GM19238 (cell line): ENCODE results near the gene WNT5A.
"Not testable (repeated sequence)": the region's sequence is repeated elsewhere in the genome, so short reads cannot be mapped to it uniquely, and the experiment has no call there.

ENCODE experiments used
- DNase-seq: peaks from one replicate; pipeline ENCODE4 v3.0.0; 2011; ENCODE audit warnings: low spot score; ENCODE audit not compliant: insufficient read length

The WNT5A gene

GRCh38 chr3:55507808-55508207 is 20.7 kb upstream of the WNT5A start:
- no peak for DNase-seq

- no peak for DNase-seq
Measured at GRCh38 chr3:55505776-55506175, 18.7 kb upstream of the WNT5A start.

- not testable (repeated sequence) for DNase-seq
Measured at GRCh38 chr3:55505102-55505501, 18.0 kb upstream of the WNT5A start.

GRCh38 chr3:55501905-55502304 is 14.8 kb upstream of the WNT5A start:
- DNase-seq, result no peak

GRCh38 chr3:55500555-55501330 is 13.6 kb upstream of the WNT5A start:
- no peak for DNase-seq

GRCh38 chr3:55498520-55498919 is 11.4 kb upstream of the WNT5A start:
- DNase-seq, result no peak

GRCh38 chr3:55497250-55497649 is 10.1 kb upstream of the WNT5A start:
- no peak for DNase-seq

GRCh38 chr3:55494976-55495375 is 7.9 kb upstream of the WNT5A start:
- DNase-seq, result no peak

GRCh38 chr3:55492976-55493375 is 5.9 kb upstream of the WNT5A start:
- DNase-seq, result no peak

- no peak for DNase-seq
Measured at GRCh38 chr3:55491296-55491816, 4.2 kb upstream of the WNT5A start.

- DNase-seq, result no peak
Measured at GRCh38 chr3:55490276-55490913, 3.3 kb upstream of the WNT5A start.

- DNase-seq, result no peak
Measured at GRCh38 chr3:55489798-55490132, 2.7 kb upstream of the WNT5A start.

- DNase-seq, result no peak
Measured at GRCh38 chr3:55488398-55489055, 1.4 kb upstream of the WNT5A start.

- DNase-seq, result no peak
Measured at GRCh38 chr3:55487381-55488241, 505 bp upstream of the WNT5A start.

- no peak for DNase-seq
Measured at GRCh38 chr3:55486101-55486856, 827 bp downstream of the WNT5A start.

- peak; percentile 70 for DNase-seq
Measured at GRCh38 chr3:55484801-55485791, 2.0 kb downstream of the WNT5A start.

- DNase-seq, result no peak
Measured at GRCh38 chr3:55484191-55484689, 2.9 kb downstream of the WNT5A start.

GRCh38 chr3:55483196-55484095 is 3.7 kb downstream of the WNT5A start:
- no peak for DNase-seq
